GM12875 (cell line): ENCODE results near the gene LIF.

Experiments used
- H3K4me3 ChIP-seq: one replicate; pipeline ENCODE4 v1.5.1; 2011; ENCODE audit warnings: low read depth, low read length, control low read depth
- CTCF ChIP-seq: IDR thresholded peaks from 2 replicates; pipeline ENCODE4 v1.5.1; 2011; ENCODE audit warnings: low read depth, mild to moderate bottlenecking, control low read depth, inconsistent platforms, low read length, moderate library complexity, borderline replicate concordance; ENCODE audit not compliant: insufficient read depth

Gene LIF

GRCh38 chr22:30288419-30289140, 42.0 kb upstream of the LIF start:
- no peak for TF ChIP-seq CTCF
- H3K4me3 ChIP-seq = peak overlapping the region; percentile 74

- no peak overlapping the region for H3K4me3 ChIP-seq
- peak; percentile 72 for TF ChIP-seq CTCF
Observed at GRCh38 chr22:30287648-30288418, 41.3 kb upstream of the LIF start.

GRCh38 chr22:30286813-30287647, 40.5 kb upstream of the LIF start:
- H3K4me3 ChIP-seq = no peak overlapping the region
- peak; percentile 96 for TF ChIP-seq CTCF

GRCh38 chr22:30286331-30286730, 39.8 kb upstream of the LIF start:
- no peak for TF ChIP-seq CTCF
- no peak overlapping the region for H3K4me3 ChIP-seq

- H3K4me3 ChIP-seq = no peak overlapping the region
Observed at GRCh38 chr22:30285846-30286200, 39.3 kb upstream of the LIF start.

GRCh38 chr22:30285176-30285845, 38.8 kb upstream of the LIF start:
- no peak overlapping the region for H3K4me3 ChIP-seq
- TF ChIP-seq CTCF = no peak

More at GRCh38 chr22:30285846-30286200, 39.3 kb upstream of the LIF start:
- TF ChIP-seq CTCF = no peak
